ENCODE results near the gene FRRS1L.
A peak's percentile ranks its signal among the peaks of the same experiment; 100 is the strongest.
"Not testable (repeated sequence)": the region's sequence is repeated elsewhere in the genome, so short reads cannot be mapped to it uniquely, and the experiment has no call there.

Gene FRRS1L

DNA sequence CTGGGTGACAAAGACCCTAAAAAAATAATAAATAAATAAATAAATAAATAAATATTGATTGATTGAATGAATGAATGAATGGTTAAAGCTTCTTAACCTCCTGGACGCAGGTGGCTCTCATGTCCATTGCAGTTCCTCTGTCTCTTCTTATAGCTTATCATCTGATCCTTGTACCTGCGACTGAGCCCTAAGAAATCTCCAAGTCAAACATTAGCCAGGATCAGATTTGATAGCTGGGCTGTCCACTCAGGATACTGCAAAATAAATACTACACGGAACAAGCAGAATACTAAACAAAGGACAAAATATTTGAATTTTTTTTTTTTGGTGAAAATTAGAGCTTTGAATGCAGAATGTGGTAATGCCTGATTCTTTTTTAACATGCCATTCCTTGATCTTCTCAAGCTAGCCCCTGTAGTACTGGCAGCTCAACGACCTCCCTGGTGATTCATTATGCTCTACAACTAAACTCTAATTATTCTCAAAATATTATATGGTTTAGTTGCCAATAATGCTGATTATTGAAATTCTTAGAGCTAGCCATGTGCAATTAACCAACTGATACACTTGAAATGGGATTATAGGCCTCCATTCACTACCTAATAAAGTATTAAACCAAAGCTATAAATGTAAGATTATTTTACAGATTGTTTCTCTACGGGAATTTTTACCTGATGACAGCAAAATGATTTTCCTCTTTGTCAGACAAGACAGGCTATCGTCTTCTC, 37.4 kb downstream of the FRRS1L start:
- DNase-seq (ENCODE audit: low read depth in 2 of 2), result no peak

- DNase-seq (ENCODE audit: low read depth in 2 of 2), result not testable (repeated sequence)
These were observed 40.4 kb downstream of the FRRS1L start for GRCh38 chr9:109126671-109127070.

DNA sequence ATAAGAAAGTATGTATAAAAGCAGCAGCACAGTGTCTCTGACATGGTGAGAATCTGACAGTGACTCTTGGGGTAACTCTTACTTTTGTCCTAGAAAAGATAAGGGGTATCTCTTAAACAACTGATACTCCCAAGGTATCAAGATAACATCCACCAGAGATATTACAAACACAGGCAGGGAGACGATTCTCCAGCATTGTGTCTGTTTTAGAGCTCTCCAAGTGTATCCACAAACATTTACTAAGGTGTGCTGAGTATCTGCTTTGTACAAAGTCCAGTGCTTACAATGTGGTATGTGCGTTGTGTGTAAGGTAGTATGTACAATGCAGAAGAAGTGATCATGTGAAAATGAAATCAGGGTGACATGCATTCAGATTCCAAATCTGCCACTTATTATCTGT, 42.9 kb downstream of the FRRS1L start:
- DNase-seq (ENCODE audit: low read depth in 2 of 2), result no peak

DNA sequence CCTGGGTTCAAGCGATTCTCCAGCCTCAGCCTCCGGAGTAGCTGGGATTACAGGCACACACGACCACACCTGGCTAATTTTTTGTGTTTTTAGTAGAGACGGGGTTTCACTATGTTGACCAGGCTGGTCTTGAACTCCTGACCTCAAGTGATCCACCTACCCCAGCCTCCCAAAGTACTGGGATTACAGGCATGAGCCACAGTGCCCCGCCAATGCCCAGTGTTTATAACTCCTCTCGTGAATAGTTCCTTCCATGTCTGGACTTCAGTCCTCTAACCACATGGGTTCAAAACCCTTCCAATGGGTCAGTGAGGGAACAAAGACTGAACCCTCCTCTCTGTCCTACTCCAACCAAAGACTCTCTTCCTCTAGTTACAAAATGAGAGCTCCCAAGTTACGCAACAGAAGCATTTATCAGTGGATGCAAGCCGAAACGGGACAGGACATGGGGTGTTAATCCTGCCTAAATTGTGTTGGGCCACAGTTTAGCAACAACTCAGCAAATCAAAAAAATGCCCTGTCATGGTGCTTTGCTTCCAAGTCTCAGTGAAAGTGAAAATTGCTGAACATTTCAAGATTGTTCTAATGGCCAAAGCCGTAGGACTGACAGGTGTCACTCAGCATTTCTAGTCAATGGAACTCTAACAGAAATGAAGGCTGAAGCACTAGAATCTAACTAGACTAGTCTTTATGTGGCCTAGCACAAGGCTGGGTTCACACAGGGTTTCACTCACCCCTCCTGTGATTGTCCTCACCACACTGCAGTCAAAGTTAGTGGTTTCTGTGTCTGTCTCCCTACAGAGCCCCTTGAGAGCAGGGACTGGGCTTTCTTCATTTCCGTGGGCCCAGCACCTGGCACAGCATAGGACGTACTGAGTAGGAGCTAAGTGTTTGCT, 44.1 kb downstream of the FRRS1L start:
- DNase-seq (ENCODE audit: low read depth in 2 of 2), result no peak

- no peak for DNase-seq (ENCODE audit: low read depth in 2 of 2)
These were observed 45.7 kb downstream of the FRRS1L start for GRCh38 chr9:109121232-109121796.

- DNase-seq (ENCODE audit: low read depth in 2 of 2), result no peak
These were observed 46.8 kb downstream of the FRRS1L start for GRCh38 chr9:109120204-109120789.

DNA sequence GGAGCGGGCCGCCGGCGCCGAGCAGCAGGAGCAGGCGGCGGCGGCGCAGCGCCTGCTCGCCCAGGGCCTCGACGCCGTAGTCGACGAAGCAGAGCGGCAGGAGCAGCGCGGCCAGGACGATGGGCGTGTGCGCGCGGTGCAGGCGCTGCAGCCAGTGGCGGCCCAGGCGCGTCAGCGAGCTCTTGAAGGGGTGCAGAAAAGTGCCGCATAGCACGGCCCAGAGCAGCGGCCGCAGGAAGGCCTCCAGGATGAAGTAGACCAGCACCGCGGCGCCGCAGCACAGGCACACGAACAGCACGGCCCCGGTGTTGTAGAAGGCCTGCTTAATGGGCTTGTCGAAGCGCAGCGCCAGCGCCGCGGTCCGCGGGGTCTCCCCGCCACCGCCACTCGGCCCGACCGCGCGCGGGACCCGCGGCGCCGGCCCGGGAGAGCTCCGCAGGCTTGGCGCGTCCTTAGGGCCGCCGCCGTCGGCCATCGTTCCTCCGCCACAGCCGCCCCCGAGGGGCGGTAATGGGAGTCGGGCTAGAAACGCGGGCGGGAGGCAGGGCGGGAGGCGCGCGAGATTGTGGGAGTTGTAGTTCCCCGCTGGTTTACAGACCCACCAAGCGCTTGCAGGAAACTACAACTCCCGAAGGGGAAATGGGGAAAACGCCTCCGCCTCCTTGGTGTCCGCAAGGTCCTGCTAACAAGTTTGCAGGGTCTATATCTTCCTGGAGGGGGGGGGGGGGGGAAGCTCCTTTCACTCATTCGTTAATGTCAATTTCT, 47.4 kb downstream of the FRRS1L start, which contains the start of gene TMEM245:
TMEM245 (minus strand) TSS at position 509 of the 765 bp plus-strand sequence; CDS start at position 475, 34 bp downstream.
- DNase-seq (ENCODE audit: low read depth in 2 of 2), result peak; percentile 87 to 89

- DNase-seq (ENCODE audit: low read depth in 2 of 2), result no peak
These were observed 48.1 kb downstream of the FRRS1L start for GRCh38 chr9:109118808-109119438.

DNA sequence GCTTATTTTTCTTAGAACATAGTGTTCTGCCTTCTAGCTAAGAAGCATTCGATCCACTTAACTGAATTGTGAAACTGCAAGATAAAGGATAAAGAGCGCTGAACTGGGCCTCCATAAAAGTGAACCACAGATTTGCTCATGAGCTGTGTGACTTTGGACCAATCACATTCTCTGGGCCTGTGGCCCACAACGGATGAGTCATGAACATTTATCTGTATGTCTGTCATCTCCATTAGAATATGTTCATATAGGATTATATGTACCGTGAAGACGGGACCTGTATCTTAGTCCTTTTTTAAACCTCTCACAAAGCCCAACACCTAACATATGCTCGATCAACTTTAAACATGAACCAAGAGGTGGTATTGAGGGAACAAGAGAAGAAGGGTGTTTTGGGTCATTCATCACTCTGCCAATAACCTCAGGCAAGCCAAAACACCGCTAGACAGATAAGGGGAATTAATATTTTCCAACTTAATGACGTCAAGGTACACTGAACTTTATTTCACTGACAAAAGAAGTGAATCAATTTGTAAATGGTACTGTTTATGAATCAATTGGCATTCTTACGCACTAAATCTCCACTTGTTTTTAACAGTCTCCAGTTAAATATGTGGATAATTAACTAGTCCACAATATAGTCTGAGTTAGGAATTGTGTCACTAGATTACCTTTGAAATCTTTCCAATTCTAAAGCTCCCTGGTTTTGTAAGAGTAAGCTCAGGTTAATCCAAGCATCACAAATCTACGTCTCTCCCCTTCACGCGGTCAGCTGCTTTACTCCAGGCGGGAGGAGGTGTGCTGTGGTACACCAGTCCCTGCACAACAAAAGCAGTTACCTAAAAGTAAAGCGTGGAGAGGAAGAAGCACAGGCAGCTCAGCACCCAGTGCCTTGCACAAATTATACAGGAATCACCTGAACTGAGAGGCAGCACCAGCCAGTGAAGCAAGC, 48.9 kb downstream of the FRRS1L start:
- peak in 1 of 2 donors; percentile 21 for DNase-seq (ENCODE audit: low read depth in 2 of 2)

DNA sequence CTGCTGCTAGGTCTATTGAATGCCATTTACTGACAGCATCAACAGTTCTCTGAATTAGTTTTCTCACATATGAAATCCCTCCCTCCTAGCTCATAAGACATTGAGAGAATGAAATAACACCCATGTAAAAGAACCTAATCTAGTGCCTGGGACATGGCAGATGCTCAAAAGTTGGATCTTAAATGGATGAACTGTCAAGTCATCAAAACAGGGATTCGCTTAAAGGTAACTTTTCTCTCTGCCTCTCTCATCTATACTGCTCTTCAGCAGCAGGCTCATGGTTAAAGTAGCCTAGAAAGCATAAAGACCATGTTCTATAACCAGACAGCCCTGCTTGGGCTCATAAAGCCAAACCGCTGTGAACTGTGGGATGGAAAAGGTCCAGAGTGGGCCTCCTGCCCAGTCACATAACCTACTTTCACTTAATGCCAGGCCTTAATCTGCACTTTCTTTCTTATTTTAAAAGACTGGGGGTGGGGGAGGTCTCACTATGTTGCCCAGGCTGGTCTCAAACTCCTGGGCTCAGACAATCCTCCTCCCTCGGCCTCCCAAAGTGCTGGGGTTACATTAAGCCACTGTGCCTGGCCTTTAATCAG, 51.0 kb downstream of the FRRS1L start:
- DNase-seq (ENCODE audit: low read depth in 2 of 2), result no peak

DNA sequence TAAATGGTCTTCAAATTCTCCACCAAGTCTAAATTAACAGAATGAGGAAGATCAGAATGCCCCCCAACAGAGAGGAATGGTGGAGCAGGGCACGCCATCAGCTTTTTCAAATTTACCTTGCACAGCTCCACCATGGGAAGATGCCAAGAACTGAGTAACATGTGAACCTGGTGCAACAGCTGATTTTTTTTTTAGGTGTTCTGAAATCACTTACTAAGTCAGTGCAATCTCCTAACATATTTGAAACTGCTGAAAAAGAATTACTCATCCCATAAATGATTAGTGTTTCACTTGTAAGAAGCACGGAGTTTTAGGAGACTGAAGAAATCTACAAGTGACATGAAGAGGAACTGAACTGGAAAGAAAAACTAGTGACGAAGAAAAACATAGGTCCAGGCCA, 52.4 kb downstream of the FRRS1L start:
- DNase-seq (ENCODE audit: low read depth in 2 of 2), result no peak

DNA sequence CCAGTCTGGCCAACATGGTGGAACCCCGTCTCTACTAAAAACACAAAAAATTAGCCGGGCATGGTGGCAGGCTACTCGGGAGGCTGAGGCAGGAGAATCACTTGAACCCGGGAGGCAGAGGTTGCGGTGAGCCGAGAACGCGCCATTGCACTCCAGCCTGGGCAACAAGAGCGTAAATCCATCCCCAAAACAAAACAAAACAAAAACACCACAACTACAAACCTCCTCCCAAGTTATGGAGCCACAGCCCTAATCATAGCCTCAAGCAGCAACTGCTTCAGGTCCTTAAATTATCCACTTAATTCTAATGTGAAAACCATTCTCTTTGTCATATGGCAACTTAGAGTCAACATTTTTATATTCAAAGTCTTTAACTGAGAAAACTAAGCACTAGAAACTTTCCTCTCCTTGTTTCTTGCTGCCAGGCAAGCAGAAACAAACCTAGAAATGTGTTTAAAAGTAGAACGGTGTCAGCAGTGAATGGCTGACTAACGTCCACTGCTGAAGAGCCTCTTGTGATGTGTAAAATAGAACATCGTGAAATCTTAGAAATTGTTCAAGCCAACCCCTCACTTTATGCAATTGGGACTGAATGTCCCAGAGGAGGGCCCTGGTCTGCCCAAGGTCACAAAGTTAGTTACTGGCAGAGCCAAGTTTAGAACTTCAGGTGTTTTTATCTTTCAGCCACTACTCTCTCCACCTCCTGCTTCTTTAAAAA, 53.0 kb downstream of the FRRS1L start:
- DNase-seq (ENCODE audit: low read depth in 2 of 2), result no peak

- DNase-seq (ENCODE audit: low read depth in 2 of 2), result no peak
These were observed 53.8 kb downstream of the FRRS1L start for GRCh38 chr9:109113254-109113653.

DNA sequence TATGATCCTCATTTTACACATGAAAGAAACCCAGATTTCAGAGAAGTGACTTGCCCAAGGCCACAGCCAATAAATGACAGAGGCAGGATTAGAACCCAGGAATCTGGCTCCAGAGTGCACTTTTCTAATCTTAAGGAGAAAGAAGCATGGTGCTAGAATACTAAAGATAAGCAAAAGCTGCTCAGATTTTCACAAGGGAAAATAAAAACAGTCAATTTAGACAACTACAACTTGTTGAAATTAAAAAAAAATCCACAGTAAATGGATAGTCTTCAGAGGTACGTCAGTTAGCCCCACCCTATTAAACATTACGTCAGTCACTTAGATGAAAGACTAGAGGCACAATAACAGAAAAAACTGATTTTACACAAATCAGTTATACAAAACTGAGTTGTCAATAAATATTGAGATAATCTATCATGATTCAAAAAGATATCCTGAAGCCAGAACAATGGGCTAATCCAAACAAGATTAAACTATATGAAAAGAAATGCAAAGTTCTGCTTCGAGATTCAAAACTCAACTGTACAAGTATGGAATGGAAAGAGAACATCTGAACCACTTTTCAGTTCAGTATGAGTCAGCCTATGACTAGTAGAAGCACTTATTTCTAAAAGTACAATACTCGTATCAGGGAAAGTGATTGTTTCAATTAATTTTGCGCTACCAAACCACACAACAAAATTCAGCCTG, 56.6 kb downstream of the FRRS1L start:
- DNase-seq (ENCODE audit: low read depth in 2 of 2), result no peak

DNA sequence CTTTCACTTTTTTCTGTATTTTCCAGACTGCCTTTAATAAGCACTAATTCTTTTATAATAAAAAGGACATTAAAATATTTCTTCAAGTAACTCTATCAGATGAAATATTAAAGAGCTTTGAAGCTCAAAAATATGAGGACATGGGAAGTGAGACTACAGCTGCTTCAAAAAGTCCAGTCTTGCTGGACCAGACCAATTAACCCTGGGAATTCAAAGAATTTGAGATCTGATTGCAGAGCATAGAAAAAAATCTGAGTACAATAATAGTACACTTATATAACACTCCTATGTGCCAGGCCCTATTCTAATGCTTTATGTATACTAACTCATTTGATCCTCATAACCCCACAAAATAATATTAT, 57.1 kb downstream of the FRRS1L start:
- no peak for DNase-seq (ENCODE audit: low read depth in 2 of 2)

GRCh38 chr9:109108318-109108717, 58.7 kb downstream of the FRRS1L start:
- DNase-seq (ENCODE audit: low read depth in 2 of 2), result no peak

GRCh38 chr9:109107402-109108240, 59.4 kb downstream of the FRRS1L start:
- DNase-seq (ENCODE audit: low read depth in 2 of 2), result no peak
